Liver (tissue), 9 donors: ENCODE results near the gene DHX15. TPM values are rescaled to one million over a fixed set of nuclear protein-coding genes. Genes with fewer than 3 reads are reported as not detected.

Experiments used
- DNase-seq: peaks from one replicate; pipeline ENCODE4 v3.0.0-alpha.2; 2017; ENCODE audit warnings: low spot score
- H3K27ac ChIP-seq, 2 donors: one replicate each; pipeline ENCODE4 v1.7.0; 2013; ENCODE audit warnings: inconsistent platforms in 2 of 2, low read length in 2 of 2, control low read depth in 1 of 2, low read depth in 1 of 2, mild to moderate bottlenecking in 1 of 2
- H3K27me3 ChIP-seq, 4 donors: one replicate each; pipeline versions ENCODE4 v1.6.1 to v1.7.0; 2013; ENCODE audit warnings: low read length in 3 of 4, inconsistent platforms in 1 of 4, mild to moderate bottlenecking in 1 of 4, moderate library complexity in 1 of 4; ENCODE audit not compliant: control insufficient read depth in 4 of 4, insufficient read depth in 4 of 4
- H3K36me3 ChIP-seq, 4 donors: one replicate each; pipeline versions ENCODE4 v1.6.1 to v1.7.0; 2013; ENCODE audit warnings: low read length in 3 of 4, mild to moderate bottlenecking in 3 of 4, low read depth in 1 of 4, moderate library complexity in 1 of 4; ENCODE audit not compliant: control insufficient read depth in 4 of 4, insufficient read depth in 3 of 4
- H3K4me1 ChIP-seq, 4 donors: one replicate each; pipeline versions ENCODE4 v1.6.1 to v1.7.0; 2013; ENCODE audit warnings: low read length in 3 of 4, mild to moderate bottlenecking in 3 of 4, moderate library complexity in 1 of 4; ENCODE audit not compliant: control insufficient read depth in 4 of 4, insufficient read depth in 4 of 4
- H3K4me3 ChIP-seq, 3 donors: one replicate each; pipeline versions ENCODE4 v1.6.1 to v1.7.0; 2013; ENCODE audit warnings: low read length in 3 of 3, control low read depth in 1 of 3, low read depth in 1 of 3, mild to moderate bottlenecking in 1 of 3
- H3K9ac ChIP-seq, 2 donors: one replicate each; pipeline ENCODE4 v1.7.0; 2013; ENCODE audit warnings: low read length in 2 of 2, mild to moderate bottlenecking in 2 of 2, moderate library complexity in 2 of 2, control low read depth in 1 of 2, low read depth in 1 of 2
- H3K9me3 ChIP-seq, 4 donors: one replicate each; pipeline versions ENCODE4 v1.6.1 to v1.7.0; 2013; ENCODE audit warnings: low read length in 3 of 4; ENCODE audit not compliant: control insufficient read depth in 4 of 4
- ATF3 ChIP-seq: IDR thresholded peaks from 2 replicates; pipeline ENCODE4 v1.6.1; 2016; ENCODE audit warnings: antibody characterized with exemption
- CTCF ChIP-seq: fragments of 150-350 bp; IDR thresholded peaks from 2 replicates; pipeline ENCODE4 v1.5.1; 2017; ENCODE audit warnings: improper control_type of control experiment, low read depth, low read length; ENCODE audit not compliant: missing input control
- EGR1 ChIP-seq, 2 donors: IDR thresholded peaks; 2 replicates each; pipeline ENCODE4 v1.6.1; 2016 to 2018; ENCODE audit warnings: antibody characterized with exemption in 2 of 2, low read depth in 2 of 2
- FOXA1 ChIP-seq: IDR thresholded peaks from 2 replicates; pipeline ENCODE4 v1.6.1; 2016; ENCODE audit warnings: antibody characterized with exemption
- GABPA ChIP-seq, 2 donors: IDR thresholded peaks in 1 of 2; conservative IDR thresholded peaks in 1 of 2; 2 replicates each; pipeline ENCODE4 v1.6.1; 2016; ENCODE audit warnings: antibody characterized with exemption in 2 of 2, mild to moderate bottlenecking in 1 of 2, moderate library complexity in 1 of 2
- HNF4G ChIP-seq: IDR thresholded peaks from 2 replicates; pipeline ENCODE4 v1.6.1; 2016; ENCODE audit warnings: antibody characterized with exemption
- JUND ChIP-seq, 2 donors: IDR thresholded peaks; 2 replicates each; pipeline ENCODE4 v1.6.1; 2016; ENCODE audit warnings: antibody characterized with exemption in 2 of 2
- MAX ChIP-seq: IDR thresholded peaks from 2 replicates; pipeline ENCODE4 v1.6.1; 2016; ENCODE audit warnings: antibody characterized with exemption
- NR2F2 ChIP-seq: IDR thresholded peaks from 2 replicates; pipeline ENCODE4 v1.6.1; 2016; ENCODE audit warnings: antibody characterized with exemption
- RAD21 ChIP-seq, 2 donors: IDR thresholded peaks; 2 replicates each; pipeline ENCODE4 v1.6.1; 2016; ENCODE audit warnings: antibody characterized with exemption in 2 of 2, mild to moderate bottlenecking in 2 of 2
- REST ChIP-seq: IDR thresholded peaks from 2 replicates; pipeline ENCODE4 v1.6.1; 2016; ENCODE audit warnings: antibody characterized with exemption, mild to moderate bottlenecking
- RXRA ChIP-seq, 2 donors: IDR thresholded peaks; 2 replicates each; pipeline ENCODE4 v1.6.1; 2017 to 2018; ENCODE audit warnings: antibody characterized with exemption in 2 of 2, mild to moderate bottlenecking in 1 of 2
- SP1 ChIP-seq: IDR thresholded peaks from 2 replicates; pipeline ENCODE4 v1.6.1; 2018; ENCODE audit warnings: antibody characterized with exemption, mild to moderate bottlenecking
- TAF1 ChIP-seq: conservative IDR thresholded peaks from 2 replicates; pipeline ENCODE4 v1.6.1; 2016; ENCODE audit warnings: antibody characterized with exemption, mild to moderate bottlenecking
- YY1 ChIP-seq: IDR thresholded peaks from 2 replicates; pipeline ENCODE4 v1.6.1; 2016; ENCODE audit warnings: antibody characterized with exemption, mild to moderate bottlenecking
- ZBTB33 ChIP-seq: IDR thresholded peaks from 2 replicates; pipeline ENCODE4 v1.6.1; 2016; ENCODE audit warnings: antibody characterized with exemption
- WGBS: extraction: QIAGEN DNeasy Blood & Tissue Kit; methylation state at CpG from one replicate; pipeline ENCODE4 v1.1.7; 2013; 5-methylcytosine and 5-hydroxymethylcytosine counted together
- polyA plus RNA-seq, 2 donors: library from polyadenylated mRNA; stranded (reverse) in 1 of 2; unstranded in 1 of 2; fragments of 200-250 nt in 1 of 2; fragments of >200 nt in 1 of 2; fragmentation: Nextera tagmentation in 1 of 2; extraction: Ambion mirVana in 1 of 2; gene quantifications; one replicate each; pipeline versions ENCODE4 v1.2.1 to v1.2.3, GENCODE V29; 2013 to 2015
- total RNA-seq, 2 donors: library from RNA; depleted of rRNA; stranded (reverse); fragments of >200 nt; gene quantifications; one replicate each; pipeline ENCODE4 v1.2.3, GENCODE V29; 2014
- donor health status: healthy.
- donor health status: healthy.
- donor health status: healthy.
- donor health status: healthy.
- donor health status: healthy.

DHX15 gene
- total and polyA plus RNA-seq, 4 donors = 25.2 to 80.9 (median 51.5) TPM

GRCh38 chr4:24576276-24576675 lies 8.1 kb downstream of the DHX15 start:
- H3K27me3 ChIP-seq = no peaks in the 10 kb centered on the region
- 96% methylated on average over 17 of the region's 17 CpGs for WGBS
- no peak for DNase-seq
- peaks cover 5 to 19% (median 13%) of the 10 kb centered on the region in 4 donors for H3K36me3 ChIP-seq
- H3K9me3 ChIP-seq = no peaks in the 10 kb centered on the region
- no peak overlapping the region for H3K4me3 ChIP-seq
- TF ChIP-seq REST = no peak
- TF ChIP-seq CTCF = no peak
- TF ChIP-seq GABPA (IDR thresholded peaks at IDR 0.05 in 1 of 2, conservative IDR thresholded peaks at IDR 0.05 in 1 of 2) = no peak
- TF ChIP-seq HNF4G = no peak
- TF ChIP-seq TAF1 = no peak
- H3K4me1 ChIP-seq = peaks cover 4 to 13% (median 9%) of the 10 kb centered on the region in 4 donors
- no peak overlapping the region for H3K9ac ChIP-seq
- H3K27ac ChIP-seq = no peak overlapping the region

- DNase-seq = no peak
- Histone ChIP-seq H3K27ac (no peak overlapping the region), H3K4me1 (peaks cover 5 to 13% (median 9%) of the 10 kb centered on the region in 4 donors), H3K9me3 (no peaks in the 10 kb centered on the region), H3K36me3 (peaks cover 6 to 19% (median 15%) of the 10 kb centered on the region in 4 donors), H3K27me3 (no peaks in the 10 kb centered on the region), H3K9ac (no peak overlapping the region), H3K4me3 (no peak overlapping the region)
- no peak for TF ChIP-seq YY1
- no peak for TF ChIP-seq NR2F2
- peak in 1 of 2 donors; percentile 8 for TF ChIP-seq RXRA (IDR thresholded peaks at IDR 0.05)
- TF ChIP-seq FOXA1 = no peak
- no peak for TF ChIP-seq MAX
- no peak for TF ChIP-seq GABPA (IDR thresholded peaks at IDR 0.05 in 1 of 2, conservative IDR thresholded peaks at IDR 0.05 in 1 of 2)
These were observed 10.1 kb downstream of the DHX15 start for GRCh38 chr4:24574236-24574635.

- WGBS = 47% methylated on average over 2 of the region's 2 CpGs
- Histone ChIP-seq H3K9me3 (no peaks in the 10 kb centered on the region), H3K4me3 (no peak overlapping the region), H3K9ac (no peak overlapping the region), H3K27me3 (no peaks in the 10 kb centered on the region), H3K36me3 (peaks cover 6 to 19% (median 15%) of the 10 kb centered on the region in 4 donors), H3K27ac (no peak overlapping the region), H3K4me1 (peaks cover 5 to 10% (median 8%) of the 10 kb centered on the region in 4 donors)
- DNase-seq = no peak
- TF ChIP-seq REST (no peak), JUND (IDR thresholded peaks at IDR 0.05) (no peak), SP1 (no peak), EGR1 (IDR thresholded peaks at IDR 0.05; ENCODE audit: low read depth in 2 of 2) (no peak), ZBTB33 (no peak), YY1 (no peak), FOXA1 (no peak), MAX (no peak), RAD21 (IDR thresholded peaks at IDR 0.05) (no peak), RXRA (IDR thresholded peaks at IDR 0.05) (no peak), ATF3 (no peak)
These were observed 10.8 kb downstream of the DHX15 start for GRCh38 chr4:24573582-24573981.
